ENCODE measurements around the gene SGMS1. TPM values are rescaled to one million over a fixed set of nuclear protein-coding genes. Genes with fewer than 3 reads are reported as not detected.

The SGMS1 gene
- total RNA-seq, 1 donor from 2014 or later: 43.5 TPM

DNA sequence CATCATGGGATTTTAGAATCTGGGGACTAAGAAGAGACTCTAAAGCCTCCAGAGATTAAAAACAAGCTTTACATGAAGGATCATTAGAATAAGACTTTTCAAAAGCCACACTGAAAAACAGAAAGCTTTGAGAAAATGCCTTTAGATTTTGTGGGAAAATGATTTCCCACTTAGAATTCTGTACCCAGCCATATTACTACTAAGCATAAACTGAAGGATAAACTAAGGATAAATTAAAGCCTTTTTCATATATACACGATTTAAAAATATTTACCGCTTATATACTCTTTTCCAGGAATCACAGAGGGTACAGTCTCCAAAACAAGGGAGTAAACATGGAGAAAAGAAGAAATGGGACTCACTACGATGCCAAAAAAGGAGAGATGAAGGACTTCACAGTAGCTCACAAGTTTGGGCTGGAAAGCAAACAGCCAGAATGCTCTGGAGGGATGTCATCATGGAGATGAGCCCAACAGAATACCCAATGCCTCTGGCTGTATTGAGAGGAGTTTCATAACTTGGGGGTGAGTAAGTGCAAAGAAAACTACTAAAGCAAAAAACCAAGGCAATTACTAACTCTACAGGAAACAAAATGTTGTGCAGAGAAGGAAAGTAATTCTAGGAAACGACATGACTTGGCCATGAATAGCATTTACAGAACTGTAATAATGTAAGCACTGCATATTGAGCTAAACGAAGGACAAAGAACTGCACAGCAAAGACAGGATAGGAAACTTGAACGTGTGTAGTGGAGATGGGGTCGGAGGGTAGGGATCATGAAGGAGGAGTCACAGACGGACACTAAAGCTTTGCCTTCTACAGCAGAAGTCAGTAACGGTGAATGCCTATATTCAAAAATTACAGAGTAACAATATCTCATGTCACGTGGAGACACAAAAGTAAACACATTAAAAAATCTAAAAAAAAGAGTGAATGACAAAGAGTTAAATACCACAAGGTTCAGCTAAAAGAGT lies 311.0 kb downstream of the SGMS1 start:
- DNase-seq (ENCODE audit: low read depth): peak; percentile 27

DNA sequence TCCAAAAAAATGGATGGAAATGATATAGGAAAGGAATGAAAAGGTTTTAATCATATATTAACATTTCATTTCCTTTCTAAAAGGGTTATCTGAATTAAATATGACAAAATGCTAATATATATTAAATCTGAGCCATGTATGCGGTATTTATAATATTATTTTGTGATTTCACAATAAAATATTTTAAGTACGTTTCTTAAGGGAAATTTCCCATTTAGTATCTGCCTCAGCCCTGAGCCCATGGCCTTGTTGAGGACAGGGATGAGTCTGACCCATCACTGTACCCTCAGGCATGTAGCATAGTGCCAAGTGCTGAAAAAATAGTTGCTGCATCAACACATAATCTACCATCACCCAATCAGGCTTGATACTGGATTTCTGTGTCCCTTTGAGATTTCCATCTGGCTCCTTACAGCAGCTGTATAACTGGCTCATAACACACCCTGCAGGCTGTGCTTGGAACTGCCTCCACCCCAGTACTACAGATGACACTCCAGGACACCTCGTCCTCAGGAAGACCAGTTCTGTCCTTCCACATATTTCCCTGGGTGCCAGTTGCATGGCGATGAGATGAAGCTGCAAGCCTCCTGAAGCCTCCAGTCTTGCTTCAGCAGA lies 313.1 kb downstream of the SGMS1 start:
- no peak for DNase-seq (ENCODE audit: low read depth)

- no peak for DNase-seq (ENCODE audit: low read depth)
Measured at GRCh38 chr10:50309342-50309741, 314.4 kb downstream of the SGMS1 start.

DNA sequence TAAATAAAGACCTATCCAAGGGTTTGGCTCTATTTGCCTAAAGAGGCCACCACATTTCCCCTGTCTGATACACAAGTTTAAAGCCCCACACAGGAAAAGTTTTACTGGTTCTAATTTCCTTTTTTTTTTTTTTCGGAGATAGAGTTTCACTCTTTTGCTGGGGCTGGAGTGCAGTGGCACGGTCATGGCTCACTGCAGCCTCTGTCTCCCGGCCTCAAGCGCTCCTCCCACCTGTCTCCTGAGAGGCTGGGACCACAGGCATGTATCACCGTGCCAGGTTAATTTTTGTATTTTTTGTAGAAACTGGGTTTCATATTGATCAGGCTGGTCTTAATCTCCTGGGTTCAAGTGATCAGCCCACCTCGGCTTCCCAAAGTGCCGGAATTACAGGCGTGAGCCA lies 319.1 kb downstream of the SGMS1 start:
- no peak for DNase-seq (ENCODE audit: low read depth)

DNA sequence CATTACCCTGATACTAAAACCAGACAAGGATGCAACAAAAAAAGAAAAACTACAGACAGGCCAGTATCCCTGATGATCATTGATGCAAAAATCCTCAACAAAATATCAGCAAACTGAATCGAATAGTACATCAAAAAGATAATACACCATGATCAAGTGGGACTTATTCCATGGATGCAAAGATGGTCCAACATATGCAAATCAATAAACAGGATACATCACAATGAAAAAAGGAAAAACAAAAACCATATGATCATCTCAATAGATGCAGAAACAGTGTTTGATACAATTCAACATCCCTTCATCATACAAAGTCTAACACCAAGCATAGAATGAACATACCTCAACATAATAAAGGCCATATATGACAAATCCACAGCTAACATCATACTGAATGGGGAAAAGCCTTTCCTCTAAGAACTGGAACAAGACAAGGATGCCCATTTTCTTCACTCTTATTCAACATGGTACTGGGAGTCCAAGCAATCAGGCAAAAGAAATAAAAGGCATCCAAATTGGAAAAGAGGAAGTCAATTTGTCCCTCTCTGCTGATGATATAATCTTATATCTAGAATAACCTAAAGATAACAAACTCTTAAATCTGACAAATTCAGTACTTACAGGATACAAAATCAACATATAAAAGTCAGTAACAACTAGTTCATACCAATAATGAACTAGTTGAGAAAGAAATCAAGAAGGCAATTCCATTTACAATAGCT lies 323.6 kb downstream of the SGMS1 start:
- DNase-seq (ENCODE audit: low read depth): no peak

DNA sequence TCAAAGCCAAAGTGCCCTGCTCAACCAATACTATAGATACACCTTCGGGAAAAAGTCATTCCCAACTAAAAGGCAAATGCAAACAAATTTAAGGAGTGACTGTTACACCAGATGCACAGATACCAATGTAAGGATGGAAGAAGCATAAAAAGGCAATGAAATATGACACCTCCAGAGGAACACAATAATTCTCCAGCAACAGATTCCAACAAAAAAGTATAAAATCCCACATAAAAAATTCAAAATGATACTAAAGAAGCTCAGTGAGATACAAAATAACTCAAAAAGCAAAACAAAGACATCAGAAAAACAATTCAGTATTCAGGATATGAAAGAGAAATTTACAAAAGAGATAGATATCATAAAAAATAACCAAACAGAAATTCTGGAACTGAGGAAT lies 328.4 kb downstream of the SGMS1 start:
- DNase-seq (ENCODE audit: low read depth): no peak

DNA sequence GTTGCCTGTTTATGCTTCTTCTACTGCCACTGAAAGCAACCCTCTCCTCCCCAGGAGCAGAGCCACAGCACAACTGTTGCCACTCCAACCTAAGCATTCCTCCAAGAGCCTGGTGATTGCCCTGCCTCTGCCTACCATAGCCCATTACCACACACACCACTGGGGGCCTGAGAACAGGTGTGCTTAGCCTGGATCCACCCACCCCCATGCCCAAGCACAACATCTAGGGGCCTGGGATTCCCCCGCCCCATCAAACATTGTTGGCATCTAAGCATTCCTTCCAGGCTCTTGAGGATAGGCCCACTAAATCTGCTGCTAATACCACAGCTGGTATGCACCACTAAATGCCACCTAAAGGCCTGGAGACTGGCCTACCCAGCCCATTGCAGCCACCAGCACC lies 329.2 kb downstream of the SGMS1 start:
- DNase-seq (ENCODE audit: low read depth): no peak

DNA sequence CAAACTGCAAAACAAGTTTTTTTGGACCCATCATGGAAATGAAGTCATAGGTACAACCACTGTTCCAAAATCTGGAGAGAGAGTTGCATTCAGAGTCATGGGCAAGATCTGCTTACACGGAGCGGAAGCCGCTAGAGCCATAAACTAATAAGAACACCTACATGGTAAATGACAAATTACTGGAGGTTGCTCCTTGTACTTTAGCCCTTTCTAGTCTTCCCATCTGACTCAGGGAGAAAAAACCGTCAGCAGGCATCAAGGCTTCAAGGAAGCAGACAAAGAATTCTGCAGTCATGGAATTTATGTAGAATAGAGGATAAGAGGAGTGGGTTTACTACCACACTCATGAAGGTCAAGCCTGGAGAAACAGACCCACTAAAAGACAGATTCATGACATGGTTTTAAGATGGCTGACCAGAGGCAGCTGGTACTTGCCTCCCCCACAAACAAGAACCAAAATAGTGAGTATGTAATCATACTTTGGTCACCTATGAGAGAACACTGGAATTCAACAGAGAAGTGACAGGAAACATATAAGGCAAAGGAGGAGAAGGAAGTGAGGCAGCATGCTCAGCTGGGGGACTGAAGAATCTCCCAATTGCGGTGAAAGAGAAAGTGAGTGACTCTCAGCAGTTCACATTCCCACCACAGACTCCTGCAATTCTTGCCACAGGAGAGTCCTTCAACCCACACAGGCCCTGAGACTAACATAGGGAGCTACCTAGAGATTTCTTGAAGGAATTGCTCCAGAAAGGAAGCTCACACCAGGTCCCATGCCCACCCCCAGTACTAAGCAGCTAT lies 330.0 kb downstream of the SGMS1 start:
- DNase-seq (ENCODE audit: low read depth): no peak

- DNase-seq (ENCODE audit: low read depth): peak; percentile 26
Measured at GRCh38 chr10:50291261-50291850, 332.4 kb downstream of the SGMS1 start.

GRCh38 chr10:50289196-50289595 lies 334.6 kb downstream of the SGMS1 start:
- no peak for DNase-seq (ENCODE audit: low read depth)

DNA sequence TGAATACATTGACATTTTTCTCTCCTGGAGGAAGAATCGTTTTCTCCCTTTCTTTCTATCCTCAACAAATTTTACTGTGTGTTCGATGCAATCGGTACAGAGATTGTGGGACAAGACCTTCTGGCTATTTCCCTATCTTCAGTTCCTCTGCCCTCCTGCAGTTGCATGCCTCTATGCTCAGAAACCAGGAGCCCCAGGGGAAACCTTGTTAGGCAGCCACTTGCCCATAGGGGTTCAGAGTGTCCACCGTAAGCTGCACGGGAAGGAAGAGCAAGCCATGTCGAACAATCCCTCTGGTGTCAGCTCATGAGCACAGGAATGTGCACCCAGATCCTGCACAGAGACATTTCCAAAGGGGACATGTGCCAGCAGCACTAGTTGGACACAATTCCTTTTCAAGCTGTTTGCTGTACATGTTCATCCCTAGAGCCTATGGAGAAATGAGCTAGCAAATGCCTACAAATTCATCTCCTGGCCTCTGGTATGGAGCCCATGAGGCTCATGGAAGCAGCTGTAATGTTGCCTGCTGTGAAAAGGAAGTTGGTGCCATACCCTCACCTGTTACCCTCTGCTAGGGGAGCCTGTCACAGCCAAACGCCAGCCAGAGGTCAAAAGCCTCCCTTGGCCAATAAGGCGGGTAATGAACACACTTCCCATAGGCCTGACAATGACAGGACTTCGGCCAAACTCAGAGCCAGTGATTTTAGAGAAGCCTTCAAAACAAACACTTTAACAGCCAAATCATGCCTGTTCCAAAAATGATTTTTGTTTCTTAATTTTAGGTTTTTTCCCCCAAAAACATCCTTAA lies 336.6 kb downstream of the SGMS1 start:
- no peak for DNase-seq (ENCODE audit: low read depth)

DNA sequence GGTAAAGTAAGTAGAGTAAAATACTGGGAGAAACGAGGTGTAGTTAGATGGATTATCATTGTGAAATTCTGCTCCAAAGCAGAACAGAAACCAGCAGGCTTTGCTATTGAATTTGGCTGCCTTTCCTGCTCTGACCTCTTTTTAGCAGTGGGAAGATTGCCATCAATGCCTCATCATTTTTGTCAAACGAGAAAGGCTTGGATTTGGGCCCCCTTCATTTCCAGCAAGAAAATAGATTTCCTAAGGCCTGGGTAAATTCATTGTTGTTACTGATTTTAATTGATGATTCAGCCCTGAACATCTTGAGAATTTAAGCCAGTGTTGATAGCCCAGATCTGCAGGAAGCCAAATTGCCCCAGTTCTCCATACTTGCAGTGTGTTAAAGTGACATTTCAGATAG lies 337.2 kb downstream of the SGMS1 start:
- DNase-seq (ENCODE audit: low read depth): no peak

DNA sequence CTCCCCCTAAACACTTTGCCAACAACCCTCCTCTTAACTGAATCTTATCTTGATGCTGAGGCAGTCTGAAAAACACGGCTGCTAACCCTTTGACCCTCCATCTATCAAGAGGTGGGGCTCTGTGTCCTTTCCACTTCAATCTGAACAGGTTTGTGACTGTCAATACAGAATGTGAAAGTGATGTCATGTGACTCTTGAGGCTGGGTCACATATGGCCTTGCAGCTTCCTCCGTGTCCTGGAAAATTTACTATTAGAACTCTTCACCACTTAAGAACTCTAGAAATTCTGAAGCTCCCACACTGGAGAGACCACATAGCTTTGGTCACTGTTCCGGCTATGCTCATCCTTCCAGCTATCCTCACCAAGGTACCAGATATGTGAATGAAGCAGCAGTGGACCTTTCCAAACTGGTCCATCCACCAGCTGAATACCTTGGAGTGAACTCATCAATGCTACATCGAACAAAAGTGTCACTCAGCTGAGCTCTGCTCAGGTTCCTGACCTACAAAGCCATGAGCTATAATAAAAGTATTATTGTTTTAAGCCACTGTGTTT lies 341.7 kb downstream of the SGMS1 start:
- DNase-seq (ENCODE audit: low read depth): no peak

DNA sequence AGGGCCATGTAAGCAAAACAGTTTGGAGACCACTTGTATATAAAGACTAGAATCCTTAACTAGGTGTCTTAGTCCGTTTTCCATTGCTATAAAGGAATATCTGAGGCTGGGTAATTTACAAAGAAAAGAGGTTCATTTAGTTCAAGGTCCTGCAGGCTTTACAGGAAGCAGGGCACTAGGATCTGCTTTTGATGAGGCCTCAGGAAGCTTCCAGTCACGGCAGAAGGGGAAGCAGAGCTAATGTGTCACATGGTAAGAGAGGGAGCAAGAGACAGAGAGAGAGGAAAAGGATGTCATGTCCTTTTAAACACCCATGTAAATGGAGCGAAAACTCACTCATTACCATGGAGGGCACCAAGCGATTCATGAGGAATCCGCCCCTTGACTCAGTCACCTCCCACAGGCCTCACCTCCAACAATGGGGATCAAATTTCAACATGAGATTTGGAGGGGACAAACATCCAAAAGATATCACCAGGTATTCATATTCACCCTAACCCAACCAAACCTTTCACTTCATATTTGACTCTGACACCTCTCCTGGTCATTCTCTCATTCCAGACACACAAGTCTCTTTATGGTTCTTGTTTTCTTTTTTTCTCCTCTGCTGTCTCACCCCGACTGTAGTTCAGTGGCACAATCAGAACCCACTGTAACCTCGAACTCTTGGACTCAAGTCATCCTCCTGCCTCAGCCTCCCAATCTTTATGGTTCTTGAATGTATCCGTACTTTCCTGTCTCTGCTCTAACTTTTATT lies 342.4 kb downstream of the SGMS1 start:
- DNase-seq (ENCODE audit: low read depth): no peak

DNA sequence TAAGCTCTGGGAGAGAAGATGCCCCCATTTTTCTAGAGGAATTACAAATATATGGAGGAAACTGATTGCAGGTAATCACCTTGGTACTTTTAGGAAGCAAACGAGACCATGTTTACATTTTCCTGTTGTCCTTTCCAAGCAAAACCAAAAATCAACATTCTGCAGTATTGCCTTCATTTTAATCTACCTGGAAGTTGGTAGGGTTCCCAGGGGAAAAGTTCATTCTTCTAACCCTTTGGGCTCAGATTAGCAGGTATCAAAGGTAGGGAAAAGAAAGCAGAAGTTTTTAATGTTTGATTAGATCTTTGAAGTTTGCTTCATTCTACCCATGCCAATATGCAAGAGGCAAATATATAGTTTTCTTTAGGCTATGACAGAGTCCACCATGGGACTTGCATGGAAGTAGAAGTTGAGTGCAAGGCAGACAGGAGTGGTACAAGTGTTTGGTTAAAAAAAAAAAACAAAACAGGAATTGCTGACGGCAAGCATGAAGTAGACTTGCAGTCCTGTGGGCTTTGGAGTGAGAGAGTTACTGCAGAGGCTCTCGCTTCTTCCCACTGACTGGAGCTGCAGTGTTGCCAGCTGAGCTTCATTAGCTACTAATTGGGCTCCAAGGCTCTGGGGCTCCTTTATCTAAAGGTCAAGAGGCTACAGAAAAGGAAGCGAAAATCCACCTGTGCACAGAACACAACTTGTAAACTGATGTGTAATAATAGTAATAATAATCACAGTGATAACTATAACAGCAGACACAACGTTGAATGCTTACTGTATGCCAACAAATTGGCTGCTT lies 343.5 kb downstream of the SGMS1 start:
- no peak for DNase-seq (ENCODE audit: low read depth)

- peak; percentile 11 for DNase-seq (ENCODE audit: low read depth)
Measured at GRCh38 chr10:50279489-50279888, 344.3 kb downstream of the SGMS1 start.

GRCh38 chr10:50275650-50276235 lies 348.0 kb downstream of the SGMS1 start:
- DNase-seq (ENCODE audit: low read depth): peak; percentile 12

DNA sequence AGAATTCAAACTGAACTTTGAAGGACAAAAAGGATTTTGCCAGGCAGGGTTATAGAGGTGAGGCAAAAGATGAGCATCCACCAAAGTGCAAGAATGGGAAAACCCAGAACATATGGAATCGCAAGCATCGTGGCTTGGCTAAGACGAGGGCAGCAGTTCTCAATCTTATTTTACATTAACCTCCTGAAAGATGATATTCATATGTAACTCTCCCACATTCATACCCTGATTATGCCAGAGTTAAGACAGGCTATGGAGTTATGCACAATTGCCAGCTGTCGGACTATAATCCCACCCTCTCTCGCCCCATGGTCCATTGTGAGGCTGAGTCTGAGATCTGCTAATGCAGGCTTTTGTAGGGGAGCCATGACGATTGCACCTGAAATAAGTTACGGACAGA lies 351.2 kb downstream of the SGMS1 start:
- no peak for DNase-seq (ENCODE audit: low read depth)
